ENCODE results near the gene CDH11. TPM values are rescaled to one million over a fixed set of nuclear protein-coding genes. Genes with fewer than 3 reads are reported as not detected.

The CDH11 gene
- total RNA-seq, 1 donor from 2014 or later: 80.9 TPM

DNA sequence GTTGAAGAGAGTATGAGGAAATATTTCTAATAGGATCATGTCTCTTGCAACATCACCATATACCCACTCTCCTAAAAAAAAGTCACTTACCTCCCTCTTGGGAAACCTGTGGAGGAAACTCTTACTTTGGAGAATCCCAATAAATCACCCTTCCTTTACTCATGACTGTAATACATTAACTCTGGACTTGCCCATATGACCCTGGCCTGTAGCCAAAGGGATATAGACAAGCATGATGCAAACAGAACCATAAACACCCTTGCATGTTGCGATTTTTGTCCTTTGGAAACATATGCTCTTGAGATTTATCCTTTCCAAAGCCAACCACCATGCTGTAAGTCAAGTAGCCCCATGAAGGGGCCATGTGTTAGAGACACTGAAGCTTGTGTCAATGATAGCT, 19.5 kb downstream of the CDH11 start:
- no peak overlapping the region for H3K27ac ChIP-seq (ENCODE audit: low read depth, low read length)
- H3K9ac ChIP-seq (ENCODE audit: low read depth in 1 of 3, low read length in 3 of 3): no peak overlapping the region
- H3K4me1 ChIP-seq (ENCODE audit: control insufficient read depth in 3 of 3, insufficient read depth in 3 of 3, low read length in 3 of 3): no peaks in the 10 kb centered on the region
- no peaks in the 10 kb centered on the region for H3K27me3 ChIP-seq (ENCODE audit: control insufficient read depth in 3 of 3, insufficient read depth in 3 of 3, low read length in 3 of 3)
- H3K4me3 ChIP-seq (ENCODE audit: low read length in 3 of 3): no peak overlapping the region
- H3K36me3 ChIP-seq (ENCODE audit: control insufficient read depth in 3 of 3, insufficient read depth in 3 of 3, low read length in 3 of 3): no peaks in the 10 kb centered on the region
- H3K9me3 ChIP-seq (ENCODE audit: control insufficient read depth in 3 of 3, low read length in 3 of 3): no peaks in the 10 kb centered on the region

DNA sequence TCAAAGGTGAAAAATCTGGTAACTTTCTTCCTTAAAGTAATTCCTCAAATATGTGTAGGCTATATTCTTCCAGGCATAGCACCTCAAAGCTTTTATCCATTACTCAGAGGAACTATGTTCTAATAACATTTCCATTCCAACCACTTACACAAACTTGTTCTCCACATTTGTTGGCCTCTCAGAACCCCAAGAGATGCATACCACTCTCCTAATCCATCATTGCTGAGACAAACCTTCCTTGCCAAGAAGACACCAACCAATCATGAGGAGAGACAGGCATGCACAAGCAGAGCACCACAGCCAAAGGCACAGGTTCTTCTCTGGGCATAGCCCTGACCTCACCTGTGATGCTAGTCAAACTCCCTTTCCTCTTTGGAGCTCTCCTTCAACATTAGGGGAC, 20.9 kb downstream of the CDH11 start:
- H3K4me3 ChIP-seq (ENCODE audit: low read length in 3 of 3): no peak overlapping the region
- no peaks in the 10 kb centered on the region for H3K9me3 ChIP-seq (ENCODE audit: control insufficient read depth in 3 of 3, low read length in 3 of 3)
- H3K27ac ChIP-seq (ENCODE audit: low read depth, low read length): no peak overlapping the region
- H3K9ac ChIP-seq (ENCODE audit: low read depth in 1 of 3, low read length in 3 of 3): no peak overlapping the region
- no peaks in the 10 kb centered on the region for H3K4me1 ChIP-seq (ENCODE audit: control insufficient read depth in 3 of 3, insufficient read depth in 3 of 3, low read length in 3 of 3)
- H3K36me3 ChIP-seq (ENCODE audit: control insufficient read depth in 3 of 3, insufficient read depth in 3 of 3, low read length in 3 of 3): no peaks in the 10 kb centered on the region
- H3K27me3 ChIP-seq (ENCODE audit: control insufficient read depth in 3 of 3, insufficient read depth in 3 of 3, low read length in 3 of 3): no peaks in the 10 kb centered on the region

DNA sequence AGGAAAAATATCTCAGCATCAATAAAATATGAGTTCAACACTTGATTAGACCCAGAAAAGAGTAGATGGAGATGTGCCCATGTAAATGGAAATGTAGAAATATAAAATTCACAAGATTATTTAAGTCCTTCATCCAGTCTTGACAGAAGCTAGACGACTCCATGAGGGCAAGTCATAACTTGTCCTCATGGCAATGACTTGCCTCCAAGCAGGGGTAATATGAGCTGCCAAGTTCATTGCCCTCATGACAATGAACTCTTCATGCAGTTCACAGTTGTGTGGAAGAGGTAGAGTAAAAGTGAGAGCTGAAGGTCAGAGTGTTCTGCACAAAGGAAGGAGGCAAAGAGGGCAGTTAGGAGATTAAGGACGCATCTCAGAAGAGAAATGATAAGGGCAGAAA, 22.3 kb downstream of the CDH11 start:
- Histone ChIP-seq H3K4me1 (ENCODE audit: control insufficient read depth in 3 of 3, insufficient read depth in 3 of 3, low read length in 3 of 3) (no peaks in the 10 kb centered on the region), H3K9me3 (ENCODE audit: control insufficient read depth in 3 of 3, low read length in 3 of 3) (no peaks in the 10 kb centered on the region), H3K27ac (ENCODE audit: low read depth, low read length) (no peak overlapping the region), H3K27me3 (ENCODE audit: control insufficient read depth in 3 of 3, insufficient read depth in 3 of 3, low read length in 3 of 3) (no peaks in the 10 kb centered on the region), H3K9ac (ENCODE audit: low read depth in 1 of 3, low read length in 3 of 3) (no peak overlapping the region), H3K4me3 (ENCODE audit: low read length in 3 of 3) (no peak overlapping the region), H3K36me3 (ENCODE audit: control insufficient read depth in 3 of 3, insufficient read depth in 3 of 3, low read length in 3 of 3) (no peaks in the 10 kb centered on the region)

DNA sequence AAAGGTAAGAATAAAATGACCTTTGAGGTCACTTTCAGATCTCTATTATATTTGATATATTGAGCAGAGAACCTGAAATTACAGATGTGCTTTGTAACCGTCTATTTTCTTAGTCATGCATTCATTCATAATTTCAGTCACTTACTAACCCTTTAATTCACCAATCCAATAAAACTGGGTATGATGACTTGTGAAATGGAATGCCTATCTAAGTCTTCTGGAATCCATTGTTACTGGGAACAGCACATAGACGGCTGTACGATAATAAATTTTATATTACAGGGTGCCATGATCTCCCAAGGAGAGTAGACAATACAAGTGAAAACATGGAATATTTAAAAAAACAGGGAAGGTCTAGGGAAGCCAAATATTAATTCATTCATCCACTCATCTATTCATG, 22.9 kb downstream of the CDH11 start:
- Histone ChIP-seq H3K4me1 (ENCODE audit: control insufficient read depth in 3 of 3, insufficient read depth in 3 of 3, low read length in 3 of 3) (no peaks in the 10 kb centered on the region), H3K27ac (ENCODE audit: low read depth, low read length) (no peak overlapping the region), H3K36me3 (ENCODE audit: control insufficient read depth in 3 of 3, insufficient read depth in 3 of 3, low read length in 3 of 3) (no peaks in the 10 kb centered on the region), H3K9me3 (ENCODE audit: control insufficient read depth in 3 of 3, low read length in 3 of 3) (no peaks in the 10 kb centered on the region), H3K9ac (ENCODE audit: low read depth in 1 of 3, low read length in 3 of 3) (no peak overlapping the region), H3K27me3 (ENCODE audit: control insufficient read depth in 3 of 3, insufficient read depth in 3 of 3, low read length in 3 of 3) (no peaks in the 10 kb centered on the region), H3K4me3 (ENCODE audit: low read length in 3 of 3) (no peak overlapping the region)

DNA sequence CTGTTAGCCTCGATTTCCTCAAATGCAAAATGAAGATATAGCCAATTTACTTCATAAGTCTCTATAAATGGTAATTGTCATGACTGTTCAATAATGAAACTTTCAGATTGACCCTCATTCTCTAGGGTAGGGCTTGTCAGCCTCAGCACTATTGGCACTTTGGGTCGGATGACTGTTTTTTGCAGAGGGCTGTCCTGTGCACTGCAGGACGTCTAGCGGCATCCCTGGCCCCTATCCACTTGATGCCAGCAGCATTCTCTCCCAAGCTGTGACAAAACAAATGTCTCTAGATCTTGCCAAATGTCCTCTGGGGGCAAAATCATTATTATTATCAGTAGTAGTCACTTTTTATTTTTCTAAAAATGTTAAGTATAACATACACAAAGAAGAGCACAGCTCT, 24.6 kb downstream of the CDH11 start:
- no peaks in the 10 kb centered on the region for H3K27me3 ChIP-seq (ENCODE audit: control insufficient read depth in 3 of 3, insufficient read depth in 3 of 3, low read length in 3 of 3)
- H3K9ac ChIP-seq (ENCODE audit: low read depth in 1 of 3, low read length in 3 of 3): no peak overlapping the region
- H3K4me3 ChIP-seq (ENCODE audit: low read length in 3 of 3): no peak overlapping the region
- no peaks in the 10 kb centered on the region for H3K36me3 ChIP-seq (ENCODE audit: control insufficient read depth in 3 of 3, insufficient read depth in 3 of 3, low read length in 3 of 3)
- H3K4me1 ChIP-seq (ENCODE audit: control insufficient read depth in 3 of 3, insufficient read depth in 3 of 3, low read length in 3 of 3): no peaks in the 10 kb centered on the region
- no peak overlapping the region for H3K27ac ChIP-seq (ENCODE audit: low read depth, low read length)
- H3K9me3 ChIP-seq (ENCODE audit: control insufficient read depth in 3 of 3, low read length in 3 of 3): no peaks in the 10 kb centered on the region

DNA sequence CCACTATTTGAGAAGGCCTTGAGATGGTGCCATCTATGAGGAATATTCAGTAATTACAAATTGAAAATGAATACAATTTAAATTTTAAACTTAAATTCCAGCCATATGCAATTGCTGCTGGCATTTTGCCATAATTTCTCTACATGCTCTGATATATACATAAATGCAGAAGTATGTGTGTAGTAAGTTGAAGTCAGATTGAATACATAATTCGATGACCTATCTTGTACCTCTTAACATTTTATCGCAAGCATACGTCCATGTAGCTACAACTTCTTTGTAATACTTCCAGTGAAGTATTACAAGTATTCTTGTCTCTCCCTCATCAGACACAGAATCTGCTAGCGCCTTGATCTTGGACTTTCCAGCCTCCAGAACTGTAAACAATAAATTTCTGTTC, 26.0 kb downstream of the CDH11 start:
- Histone ChIP-seq H3K4me3 (ENCODE audit: low read length in 3 of 3) (no peak overlapping the region), H3K27me3 (ENCODE audit: control insufficient read depth in 3 of 3, insufficient read depth in 3 of 3, low read length in 3 of 3) (no peaks in the 10 kb centered on the region), H3K9ac (ENCODE audit: low read depth in 1 of 3, low read length in 3 of 3) (no peak overlapping the region), H3K36me3 (ENCODE audit: control insufficient read depth in 3 of 3, insufficient read depth in 3 of 3, low read length in 3 of 3) (no peaks in the 10 kb centered on the region), H3K4me1 (ENCODE audit: control insufficient read depth in 3 of 3, insufficient read depth in 3 of 3, low read length in 3 of 3) (no peaks in the 10 kb centered on the region), H3K9me3 (ENCODE audit: control insufficient read depth in 3 of 3, low read length in 3 of 3) (no peaks in the 10 kb centered on the region), H3K27ac (ENCODE audit: low read depth, low read length) (no peak overlapping the region)

DNA sequence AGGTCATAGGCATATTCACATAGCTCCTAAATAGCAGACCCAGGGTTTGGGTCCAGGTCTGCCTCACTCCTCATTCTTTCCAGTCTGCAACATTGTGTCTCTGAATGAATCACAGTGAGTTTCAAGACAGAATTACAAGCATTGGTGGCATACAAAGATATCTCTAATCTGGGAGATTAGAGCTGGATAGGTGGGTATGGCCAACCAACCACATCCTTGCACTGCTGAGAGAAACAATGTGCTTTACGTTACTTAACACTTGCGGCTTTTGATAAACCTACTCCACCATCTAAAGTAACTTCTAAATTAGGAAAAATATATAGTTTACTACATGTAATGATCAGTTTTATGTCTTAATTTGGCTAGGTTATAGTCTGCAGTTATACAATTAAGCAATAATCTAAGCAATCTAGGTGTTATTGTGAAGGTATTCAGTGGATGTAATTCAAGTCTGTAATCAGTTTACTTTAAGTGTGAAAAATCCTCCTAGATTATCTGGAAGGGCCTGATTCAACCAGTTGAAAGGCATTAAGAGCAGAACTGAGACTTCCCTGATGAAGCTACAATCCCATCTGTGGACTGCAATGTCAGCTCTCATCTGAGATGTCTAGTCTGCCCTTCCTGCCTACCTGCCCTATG, 26.7 kb downstream of the CDH11 start:
- no peaks in the 10 kb centered on the region for H3K4me1 ChIP-seq (ENCODE audit: control insufficient read depth in 3 of 3, insufficient read depth in 3 of 3, low read length in 3 of 3)
- no peaks in the 10 kb centered on the region for H3K36me3 ChIP-seq (ENCODE audit: control insufficient read depth in 3 of 3, insufficient read depth in 3 of 3, low read length in 3 of 3)
- H3K27ac ChIP-seq (ENCODE audit: low read depth, low read length): no peak overlapping the region
- H3K27me3 ChIP-seq (ENCODE audit: control insufficient read depth in 3 of 3, insufficient read depth in 3 of 3, low read length in 3 of 3): no peaks in the 10 kb centered on the region
- H3K4me3 ChIP-seq (ENCODE audit: low read length in 3 of 3): no peak overlapping the region
- H3K9ac ChIP-seq (ENCODE audit: low read depth in 1 of 3, low read length in 3 of 3): no peak overlapping the region
- no peaks in the 10 kb centered on the region for H3K9me3 ChIP-seq (ENCODE audit: control insufficient read depth in 3 of 3, low read length in 3 of 3)

DNA sequence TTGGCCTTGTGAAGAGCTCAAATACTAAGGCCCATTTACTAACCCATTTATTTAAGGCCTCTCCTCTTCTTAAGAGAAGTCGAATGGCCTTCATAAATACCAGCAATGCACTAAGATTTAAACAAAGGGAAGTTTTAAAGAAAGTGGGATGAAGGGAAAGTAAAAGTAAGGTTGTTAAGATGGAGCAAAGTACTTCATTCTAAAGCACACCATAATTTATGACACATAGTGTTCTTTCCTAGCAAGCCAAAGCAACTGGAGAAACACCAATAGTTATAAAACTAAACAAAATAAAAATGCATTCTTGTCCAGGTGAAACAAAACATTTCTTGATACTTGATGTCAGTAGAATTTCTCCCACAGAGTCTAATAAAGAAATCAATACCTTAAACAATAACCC, 27.9 kb downstream of the CDH11 start:
- Histone ChIP-seq H3K4me3 (ENCODE audit: low read length in 3 of 3) (no peak overlapping the region), H3K36me3 (ENCODE audit: control insufficient read depth in 3 of 3, insufficient read depth in 3 of 3, low read length in 3 of 3) (no peaks in the 10 kb centered on the region), H3K27ac (ENCODE audit: low read depth, low read length) (no peak overlapping the region), H3K4me1 (ENCODE audit: control insufficient read depth in 3 of 3, insufficient read depth in 3 of 3, low read length in 3 of 3) (no peaks in the 10 kb centered on the region), H3K9me3 (ENCODE audit: control insufficient read depth in 3 of 3, low read length in 3 of 3) (no peaks in the 10 kb centered on the region), H3K9ac (ENCODE audit: low read depth in 1 of 3, low read length in 3 of 3) (no peak overlapping the region), H3K27me3 (ENCODE audit: control insufficient read depth in 3 of 3, insufficient read depth in 3 of 3, low read length in 3 of 3) (no peaks in the 10 kb centered on the region)

DNA sequence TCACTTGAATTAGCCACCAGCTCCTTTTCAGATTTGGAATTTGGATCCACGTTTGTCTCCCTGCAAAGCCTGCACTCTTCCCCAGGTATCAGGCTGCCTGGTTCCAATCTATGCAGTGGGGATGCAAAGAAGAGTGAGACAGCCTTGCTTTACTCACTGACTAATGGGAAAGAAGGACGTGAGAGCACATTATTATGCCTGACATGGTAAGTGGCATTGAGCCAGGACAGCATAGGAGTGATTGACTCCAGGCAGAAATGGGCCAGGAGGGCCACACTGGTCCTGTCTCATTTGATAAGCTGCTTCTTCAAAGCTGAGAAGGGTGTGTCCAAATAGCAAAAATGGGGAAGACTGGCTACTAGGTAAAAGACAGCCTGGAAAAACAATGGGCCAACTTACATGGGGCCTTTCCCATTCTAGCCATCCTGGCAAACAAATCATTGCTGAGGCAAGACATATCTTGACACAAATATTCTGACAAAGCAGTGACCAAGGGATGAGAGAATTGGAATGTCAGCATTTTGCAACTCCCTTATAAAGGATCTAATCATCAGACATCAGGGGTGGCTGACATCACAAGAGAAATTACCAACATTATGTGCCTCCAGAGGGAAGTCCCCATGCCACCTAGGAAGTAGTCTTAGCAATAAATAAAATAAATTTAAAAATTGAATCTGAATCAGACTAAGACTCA, 38.6 kb downstream of the CDH11 start:
- Histone ChIP-seq H3K27ac (ENCODE audit: low read depth, low read length) (no peak overlapping the region), H3K9me3 (ENCODE audit: control insufficient read depth in 3 of 3, low read length in 3 of 3) (no peaks in the 10 kb centered on the region), H3K36me3 (ENCODE audit: control insufficient read depth in 3 of 3, insufficient read depth in 3 of 3, low read length in 3 of 3) (no peaks in the 10 kb centered on the region), H3K9ac (ENCODE audit: low read depth in 1 of 3, low read length in 3 of 3) (no peak overlapping the region), H3K4me1 (ENCODE audit: control insufficient read depth in 3 of 3, insufficient read depth in 3 of 3, low read length in 3 of 3) (no peaks in the 10 kb centered on the region), H3K4me3 (ENCODE audit: low read length in 3 of 3) (no peak overlapping the region), H3K27me3 (ENCODE audit: control insufficient read depth in 3 of 3, insufficient read depth in 3 of 3, low read length in 3 of 3) (no peaks in the 10 kb centered on the region)

DNA sequence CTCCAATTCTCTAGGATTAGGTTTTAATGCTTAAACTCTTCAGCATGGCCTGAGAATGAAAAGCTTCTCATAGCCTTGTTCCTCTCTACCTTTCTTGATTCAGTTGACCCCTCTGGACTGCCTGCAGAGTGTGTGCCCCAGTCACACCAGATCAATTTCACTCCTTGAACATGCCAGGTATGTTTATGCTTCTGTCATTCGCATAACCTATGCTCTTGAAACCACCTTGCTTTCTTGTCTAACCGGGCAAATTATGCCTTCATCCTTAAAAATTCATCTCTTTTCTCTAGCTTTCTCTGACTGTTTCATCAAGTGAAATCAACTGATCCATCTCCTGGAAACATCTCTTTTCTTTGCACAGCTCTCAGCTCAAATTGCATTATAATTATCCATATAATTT, 42.3 kb downstream of the CDH11 start:
- Histone ChIP-seq H3K4me3 (ENCODE audit: low read length in 3 of 3) (no peak overlapping the region), H3K9me3 (ENCODE audit: control insufficient read depth in 3 of 3, low read length in 3 of 3) (no peaks in the 10 kb centered on the region), H3K36me3 (ENCODE audit: control insufficient read depth in 3 of 3, insufficient read depth in 3 of 3, low read length in 3 of 3) (no peaks in the 10 kb centered on the region), H3K4me1 (ENCODE audit: control insufficient read depth in 3 of 3, insufficient read depth in 3 of 3, low read length in 3 of 3) (peaks cover 0 to 3% (median 2%) of the 10 kb centered on the region in 3 donors), H3K9ac (ENCODE audit: low read depth in 1 of 3, low read length in 3 of 3) (no peak overlapping the region), H3K27ac (ENCODE audit: low read depth, low read length) (no peak overlapping the region), H3K27me3 (ENCODE audit: control insufficient read depth in 3 of 3, insufficient read depth in 3 of 3, low read length in 3 of 3) (no peaks in the 10 kb centered on the region)
